Stimulated activated CD4-positive, alpha-beta T cell treated with anti-CD3 and anti-CD28 coated beads, TNF-alpha, amount 100 ng/mL, for 4 hours (primary cell): ENCODE results near the gene ITM2C.

Source experiments
- DNase-seq, 3 experiments: peaks; one replicate each; pipeline ENCODE4 v3.0.0-alpha.2; 2020; ENCODE audit warnings: low read depth in 3 of 3

The ITM2C gene

GRCh38 chr2:230891064-230891463 lies 26.3 kb downstream of the ITM2C start:
- DNase-seq = no peak

- no peak for DNase-seq
Observed at GRCh38 chr2:230891509-230891908, 26.8 kb downstream of the ITM2C start.

- DNase-seq = no peak
Observed at GRCh38 chr2:230893338-230893737, 28.6 kb downstream of the ITM2C start.

- DNase-seq = no peak
Observed at GRCh38 chr2:230893841-230894781, 29.4 kb downstream of the ITM2C start.

- no peak for DNase-seq
Observed at GRCh38 chr2:230895536-230896345, 31.0 kb downstream of the ITM2C start.

- DNase-seq = no peak
Observed at GRCh38 chr2:230896346-230897115, 31.8 kb downstream of the ITM2C start.

GRCh38 chr2:230898016-230898712 lies 33.4 kb downstream of the ITM2C start:
- DNase-seq = no peak

- no peak for DNase-seq
Observed at GRCh38 chr2:230898713-230899091, 34.0 kb downstream of the ITM2C start.

- no peak for DNase-seq
Observed at GRCh38 chr2:230899287-230899686, 34.5 kb downstream of the ITM2C start.

GRCh38 chr2:230899786-230900185 lies 35.0 kb downstream of the ITM2C start:
- DNase-seq = no peak

- no peak for DNase-seq
Observed at GRCh38 chr2:230900336-230900995, 35.7 kb downstream of the ITM2C start.

- DNase-seq = no peak
Observed at GRCh38 chr2:230901006-230901405, 36.3 kb downstream of the ITM2C start.

GRCh38 chr2:230902180-230902899 lies 37.6 kb downstream of the ITM2C start:
- peak in 1 of 3 experiments; percentile 42 for DNase-seq

GRCh38 chr2:230903231-230904150 lies 38.7 kb downstream of the ITM2C start:
- no peak for DNase-seq

GRCh38 chr2:230904856-230905447 lies 40.2 kb downstream of the ITM2C start:
- no peak for DNase-seq

GRCh38 chr2:230905448-230906421 lies 41.0 kb downstream of the ITM2C start:
- peak; percentile 60 to 88 (median 85) for DNase-seq

GRCh38 chr2:230906471-230907230 lies 41.9 kb downstream of the ITM2C start:
- no peak for DNase-seq
